Stimulated activated CD4-positive, alpha-beta T cell treated with anti-CD3 and anti-CD28 coated beads, Interleukin-2, amount 100 ng/mL, for 48 hours (primary cell): ENCODE measurements around the gene IFNE.
A peak's percentile ranks its signal among the peaks of the same experiment; 100 is the strongest.
"Not testable (repeated sequence)": the region's sequence is repeated elsewhere in the genome, so short reads cannot be mapped to it uniquely, and the experiment has no call there.

ENCODE experiments used
- DNase-seq, 2 donors: peaks; one replicate each; pipeline ENCODE4 v3.0.0-alpha.2; 2020

IFNE gene

DNA sequence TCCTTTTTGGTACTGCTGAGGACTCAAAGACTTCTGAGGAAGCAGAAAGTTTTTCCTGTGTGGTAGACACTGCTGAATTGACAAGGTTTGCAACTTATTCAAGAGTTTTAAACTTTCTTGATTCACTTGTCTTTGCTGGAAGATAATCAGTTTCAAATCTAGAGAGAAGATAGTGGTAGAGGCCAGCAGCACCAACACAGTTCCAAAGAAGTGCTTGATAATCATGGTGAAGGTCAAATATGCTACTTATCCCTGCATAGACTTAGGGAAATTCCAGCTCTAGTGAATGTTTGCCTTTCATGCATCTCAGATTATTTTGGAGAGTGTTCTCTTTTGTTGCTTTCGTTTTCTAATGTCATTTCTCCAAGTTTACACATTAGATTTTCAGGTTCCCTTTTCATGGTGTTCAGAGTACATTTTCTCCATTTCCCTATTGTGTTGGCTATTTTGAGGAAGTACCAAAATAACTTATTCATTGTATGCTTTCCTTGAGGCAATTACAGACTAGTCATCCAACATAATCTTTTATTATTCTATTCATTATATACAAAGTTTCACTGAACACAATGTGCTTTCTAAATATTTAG is 550 bp downstream of the IFNE start:
- no peak for DNase-seq

DNA sequence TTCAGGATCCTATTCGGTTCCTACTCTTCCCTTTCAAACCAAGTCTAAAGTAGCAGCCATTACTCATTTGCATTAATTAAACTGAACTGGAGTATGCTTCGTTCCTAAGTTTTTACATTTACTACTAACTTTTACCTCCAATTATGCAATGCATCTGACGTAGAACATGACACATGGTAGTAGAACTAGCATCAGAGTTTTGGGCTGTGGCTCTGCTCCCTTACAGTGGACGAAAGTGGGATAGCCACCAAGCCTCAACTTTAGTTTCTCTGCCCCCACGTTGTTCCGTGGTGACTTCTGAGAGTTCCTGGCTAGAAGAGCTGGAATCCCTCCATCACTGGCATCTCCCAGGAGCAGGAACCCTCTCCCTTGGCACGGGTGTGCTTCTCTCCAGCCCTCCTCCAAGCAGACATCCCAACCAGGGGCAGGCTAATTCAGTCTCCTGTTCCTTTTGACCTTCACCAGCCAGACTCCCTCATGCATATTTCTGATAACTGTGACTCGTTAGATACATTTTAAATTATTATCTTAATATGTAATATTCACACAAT is 2.9 kb downstream of the IFNE start:
- DNase-seq = no peak

DNA sequence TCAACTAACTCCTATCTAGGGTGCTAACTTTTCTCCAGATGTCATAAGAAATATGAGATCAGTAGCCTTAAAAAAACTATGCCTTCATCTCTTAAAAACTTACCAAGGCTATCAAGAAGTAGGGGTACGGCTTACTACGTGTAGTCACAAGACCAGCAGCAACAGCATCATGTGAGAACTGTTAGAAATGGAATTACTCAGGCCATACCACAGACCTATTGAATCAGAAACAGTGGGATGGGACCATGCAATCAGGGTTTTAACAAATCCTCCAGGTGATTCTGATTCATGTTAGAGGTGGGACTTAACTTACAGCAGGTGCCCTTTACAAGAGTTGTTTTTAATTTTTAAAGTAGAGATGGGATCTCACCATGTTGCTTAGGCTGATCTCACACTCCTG is 4.6 kb downstream of the IFNE start:
- DNase-seq = no peak

DNA sequence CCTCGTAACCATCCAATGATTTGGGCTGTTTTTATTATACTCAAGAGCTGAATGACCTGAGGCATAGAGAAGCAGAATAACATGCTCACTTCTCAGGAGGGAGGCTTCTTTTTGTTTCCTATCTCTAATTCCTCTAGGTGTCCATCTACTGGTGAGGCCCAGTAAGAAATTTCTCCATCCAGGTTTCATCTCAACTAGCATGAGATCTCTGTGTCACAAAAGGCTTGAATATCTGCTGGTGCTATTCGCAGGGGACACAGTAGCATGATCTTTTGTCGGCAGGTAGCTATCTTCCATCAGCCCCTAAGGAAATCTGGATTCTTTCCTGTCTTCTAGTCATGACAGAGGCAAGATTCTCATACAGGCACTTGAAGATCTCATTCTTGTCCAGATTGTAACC is 8.9 kb downstream of the IFNE start:
- no peak for DNase-seq

DNA sequence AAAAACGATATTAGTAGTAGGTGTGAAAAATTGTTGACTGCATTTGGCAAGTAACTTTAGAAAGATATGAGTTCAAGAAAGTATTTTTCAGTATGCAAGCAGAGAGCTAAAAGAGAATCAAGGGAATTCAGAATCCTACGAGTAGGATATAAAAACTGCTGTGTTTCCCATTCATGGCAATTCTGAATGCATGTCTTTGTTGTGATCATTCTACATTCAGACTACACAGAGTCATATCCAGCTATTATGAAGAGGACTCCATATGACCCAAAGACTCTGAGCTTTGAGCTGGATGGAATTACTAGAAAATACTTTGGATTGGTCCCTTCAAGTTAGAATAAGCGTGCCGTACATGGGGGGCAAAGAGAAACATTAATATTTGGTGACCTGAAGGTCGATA is 12.0 kb downstream of the IFNE start:
- no peak for DNase-seq

DNA sequence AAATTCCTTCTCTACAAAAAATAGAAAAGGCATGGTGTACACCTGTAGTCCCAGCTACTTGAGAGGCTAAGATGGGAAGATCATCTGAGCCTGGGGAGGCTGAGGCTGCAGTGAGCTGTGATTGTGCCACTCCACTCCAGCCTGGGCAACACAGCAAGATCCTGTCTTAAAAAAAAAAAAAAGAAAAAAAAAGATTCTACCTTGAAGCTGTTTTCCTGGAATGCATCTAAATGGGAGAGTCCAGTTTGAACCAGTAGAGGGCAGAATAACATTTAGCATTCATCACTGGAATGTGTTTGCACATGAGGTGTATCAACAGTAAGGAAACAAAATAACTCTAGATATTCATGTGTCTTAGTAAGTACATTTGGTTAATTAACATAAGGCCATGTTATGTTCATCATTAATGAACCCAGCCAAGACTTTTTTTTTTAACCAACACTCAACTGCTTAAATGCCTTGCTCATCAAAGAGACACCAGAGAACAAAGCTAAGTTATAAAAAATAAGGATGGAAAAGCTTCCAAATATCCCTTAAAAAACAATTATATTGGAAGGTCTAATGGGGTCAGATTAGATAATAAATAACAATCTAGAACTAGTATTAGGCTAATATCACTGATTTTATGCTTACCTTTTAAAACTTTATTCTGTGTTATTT is 16.1 kb downstream of the IFNE start:
- DNase-seq = peak in 1 of 2 donors; percentile 8

DNA sequence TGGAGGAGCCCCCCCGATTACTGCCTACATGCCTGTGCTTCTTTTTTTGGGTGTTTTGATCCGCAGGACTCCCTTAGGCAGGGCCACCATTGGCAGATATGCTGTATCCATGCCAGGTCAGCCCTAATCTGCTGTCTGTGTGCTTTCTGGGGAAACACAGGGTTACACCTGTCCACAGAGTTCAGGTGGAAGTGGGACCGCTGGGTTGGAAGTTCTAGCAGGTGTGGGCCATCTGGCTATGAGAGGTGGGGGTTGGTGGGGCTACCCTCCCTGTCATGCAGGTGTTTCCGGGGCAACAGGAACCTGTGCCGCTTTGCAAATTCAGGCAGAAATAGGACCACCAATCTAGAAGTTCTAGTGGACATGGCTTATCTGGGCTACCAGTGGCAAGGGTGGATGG is 17.0 kb downstream of the IFNE start:
- no peak for DNase-seq

DNA sequence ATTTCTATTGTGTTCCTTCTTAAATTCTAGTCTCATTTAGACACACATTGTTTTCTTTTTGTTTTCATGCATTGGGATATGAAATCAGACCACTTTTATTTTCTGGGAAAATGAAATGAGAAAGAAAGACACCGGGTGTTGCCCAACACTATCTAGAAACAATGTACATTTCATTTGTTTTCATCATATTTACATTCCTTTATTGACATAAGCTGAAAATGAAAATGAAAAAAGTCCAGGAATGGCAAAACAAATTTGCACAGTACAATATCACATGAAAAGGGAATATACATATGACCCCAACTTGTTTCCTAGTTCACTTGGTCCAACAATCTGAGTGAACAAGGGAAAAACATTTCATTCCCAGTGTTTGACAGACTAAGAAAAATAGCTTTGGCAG is 20.7 kb downstream of the IFNE start:
- no peak for DNase-seq

DNA sequence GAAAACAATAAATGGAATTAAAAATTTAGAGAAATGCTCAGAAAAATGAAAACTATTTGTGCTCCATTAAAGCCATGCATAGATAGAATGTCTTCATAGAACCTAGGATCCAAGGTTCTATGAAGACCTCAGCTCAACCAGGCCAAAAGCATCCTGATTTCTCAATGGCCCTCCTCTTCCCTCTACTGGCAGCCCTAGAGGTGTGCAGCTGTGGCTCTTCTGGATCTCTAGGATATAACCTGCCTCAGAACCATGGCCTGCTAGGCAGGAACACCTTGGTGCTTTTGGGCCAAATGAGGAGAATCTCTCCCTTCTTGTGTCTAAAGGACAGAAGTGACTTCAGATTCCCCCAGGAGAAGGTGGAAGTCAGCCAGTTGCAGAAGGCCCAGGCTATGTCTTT is 26.8 kb downstream of the IFNE start:
- DNase-seq = peak in 1 of 2 donors; percentile 6

DNA sequence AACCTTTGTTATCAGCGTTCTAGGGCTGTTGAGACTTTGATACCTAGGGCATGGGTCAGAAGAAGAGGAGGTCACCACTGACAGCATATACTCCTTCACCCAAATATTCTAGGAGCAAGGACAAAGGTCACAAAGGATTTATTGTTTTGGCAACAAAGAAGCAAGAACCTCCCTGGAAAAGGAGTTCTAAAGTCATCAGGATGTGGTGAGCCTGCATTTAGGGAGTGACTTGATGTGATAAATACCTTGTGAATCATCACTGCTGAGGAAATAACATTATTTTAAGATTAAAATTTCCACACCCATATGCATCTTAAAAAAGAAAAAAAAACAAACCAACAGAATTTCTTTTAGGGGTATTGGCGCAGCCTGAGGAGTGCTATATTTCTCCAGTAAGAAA is 28.0 kb downstream of the IFNE start:
- no peak for DNase-seq

DNA sequence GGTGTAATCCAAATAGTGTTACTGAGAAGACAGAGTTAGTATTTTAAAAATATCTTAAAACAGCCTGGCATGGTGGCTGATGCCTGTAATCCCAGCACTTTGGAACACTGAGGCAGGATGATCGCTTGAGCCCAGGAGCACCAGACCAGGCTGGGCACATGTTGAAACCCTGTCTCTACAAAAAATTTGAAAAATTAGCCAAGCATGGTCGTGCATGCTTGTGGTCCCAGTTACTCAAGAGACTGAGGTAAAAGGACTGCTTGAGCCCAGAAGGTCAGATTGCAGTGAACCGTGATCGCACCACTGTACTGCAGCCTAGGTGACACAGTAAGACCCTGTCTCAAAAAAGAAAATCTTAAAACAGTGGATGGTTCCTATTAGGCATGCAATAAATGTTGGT is 29.4 kb downstream of the IFNE start:
- no peak for DNase-seq

DNA sequence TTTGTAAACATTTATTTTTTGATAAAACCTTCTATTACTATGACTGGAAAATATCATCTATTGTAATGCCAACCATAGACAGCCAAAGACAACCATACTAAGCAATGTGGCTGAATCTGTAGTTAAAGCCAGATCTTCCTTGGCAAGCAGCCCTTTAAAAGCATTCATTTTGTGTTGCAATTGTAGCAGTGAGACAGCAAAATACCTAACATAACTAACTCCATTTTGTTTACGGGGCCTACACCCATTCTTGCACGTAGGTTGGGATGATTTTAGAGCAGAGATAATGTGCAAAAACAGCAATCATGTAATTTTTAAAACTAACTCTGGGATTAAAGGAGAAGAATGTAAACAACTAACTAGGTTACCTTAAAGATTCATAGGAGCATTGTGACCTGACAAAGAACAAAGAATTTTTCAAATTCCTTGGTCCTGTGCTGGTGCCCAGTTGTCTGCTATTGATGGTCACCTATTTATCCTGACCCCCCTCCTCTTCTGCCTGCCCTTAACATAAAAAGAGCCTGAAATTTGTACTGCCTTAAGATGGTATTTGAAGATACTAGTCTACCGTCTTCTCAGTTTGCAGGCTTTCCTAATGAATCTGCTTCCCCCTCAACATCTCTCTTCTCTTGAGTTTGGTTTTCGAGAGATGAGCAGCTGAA is 31.2 kb downstream of the IFNE start:
- DNase-seq = no peak

DNA sequence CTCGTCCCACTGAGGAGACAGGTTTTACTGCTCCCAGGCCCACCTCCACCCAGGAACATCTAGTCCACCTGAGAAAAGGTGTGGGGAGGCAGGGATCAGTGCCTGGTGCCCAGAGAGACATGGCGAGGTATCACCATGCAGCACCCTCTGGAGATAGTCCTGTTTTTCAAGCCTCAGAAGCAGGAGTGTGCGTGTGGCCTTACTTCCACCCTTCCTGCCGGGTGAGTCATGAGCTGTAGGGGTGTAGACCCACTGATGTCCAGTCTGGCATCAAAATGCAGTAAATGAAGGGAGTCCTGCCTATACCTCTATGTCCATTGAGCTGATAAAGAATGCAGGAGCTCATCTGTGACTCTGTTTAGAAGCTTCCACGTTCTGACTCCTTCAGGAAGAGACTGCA is 32.8 kb downstream of the IFNE start:
- DNase-seq = not testable (repeated sequence)

DNA sequence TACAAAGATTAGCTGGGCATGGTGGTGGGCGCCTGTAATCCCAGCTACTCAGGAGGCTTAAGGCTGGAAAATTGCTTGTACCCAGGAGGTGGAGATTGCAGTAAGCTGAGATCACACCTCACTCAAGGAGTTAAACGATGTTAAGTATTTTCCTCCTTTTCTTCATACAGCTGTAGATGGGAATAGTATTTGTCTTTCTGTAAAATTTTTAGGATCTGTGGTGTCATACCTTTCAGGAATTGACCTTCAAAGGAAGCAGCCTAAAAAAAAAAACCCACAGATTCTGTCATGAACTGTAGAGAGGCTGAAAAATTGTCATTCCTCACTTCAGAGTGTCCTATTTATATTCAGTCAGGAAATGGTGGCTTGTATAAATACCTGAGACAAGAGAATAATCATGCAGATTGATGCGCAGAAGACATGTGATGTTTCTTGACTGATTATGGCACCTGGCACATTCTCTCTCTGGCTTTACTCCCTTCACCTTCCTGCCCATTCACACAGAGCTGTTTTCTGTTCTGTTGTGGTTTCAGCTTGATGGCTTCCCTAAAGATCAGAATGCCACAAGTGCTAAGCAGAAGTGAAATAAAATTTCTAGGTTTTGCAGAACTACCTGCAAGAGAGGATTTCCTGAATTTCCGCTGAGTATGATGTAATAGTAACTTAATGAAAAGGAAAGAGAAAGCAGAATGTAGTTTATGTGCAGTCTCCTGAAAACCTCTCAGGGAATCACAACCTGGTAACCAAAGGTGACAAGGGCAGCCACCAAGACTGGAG is 38.1 kb downstream of the IFNE start:
- DNase-seq = no peak

DNA sequence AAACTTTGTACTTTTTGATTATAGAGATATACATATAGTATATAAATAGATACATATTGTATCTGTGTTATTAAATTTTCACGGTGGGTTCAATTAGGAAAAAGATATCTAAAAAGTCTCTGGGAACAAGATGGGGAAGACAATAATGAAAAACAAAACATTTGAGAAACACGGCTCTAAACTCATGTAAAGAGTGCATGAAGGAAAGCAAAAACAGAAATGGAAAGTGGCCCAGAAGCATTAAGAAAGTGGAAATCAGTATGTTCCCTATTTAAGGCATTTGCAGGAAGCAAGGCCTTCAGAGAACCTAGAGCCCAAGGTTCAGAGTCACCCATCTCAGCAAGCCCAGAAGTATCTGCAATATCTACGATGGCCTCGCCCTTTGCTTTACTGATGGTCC is 42.0 kb downstream of the IFNE start, which contains the start of gene IFNA1:
TSS of gene IFNA1 (plus strand) at position 301 of the 400 bp plus-strand sequence. CDS start at position 370, 69 bp downstream.
- DNase-seq = no peak

DNA sequence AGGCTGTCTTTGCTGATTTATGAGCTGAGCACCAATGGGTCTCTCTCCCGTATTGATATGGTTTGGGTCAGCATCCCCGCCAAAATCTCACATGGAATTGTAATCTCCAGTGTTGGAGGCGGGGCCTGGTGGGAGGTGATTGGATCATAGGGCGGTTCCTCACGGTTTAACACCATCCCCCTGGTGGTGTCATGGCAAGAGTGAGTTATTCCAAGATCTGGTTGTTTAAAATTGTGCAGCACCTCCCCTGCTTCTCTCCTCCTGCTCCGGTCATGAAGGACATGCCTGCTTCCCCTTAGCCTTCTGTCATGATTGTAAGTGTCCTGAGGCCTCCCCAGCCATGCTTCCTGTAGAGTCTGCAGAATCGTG is 47.1 kb downstream of the IFNE start:
- not testable (repeated sequence) for DNase-seq

DNA sequence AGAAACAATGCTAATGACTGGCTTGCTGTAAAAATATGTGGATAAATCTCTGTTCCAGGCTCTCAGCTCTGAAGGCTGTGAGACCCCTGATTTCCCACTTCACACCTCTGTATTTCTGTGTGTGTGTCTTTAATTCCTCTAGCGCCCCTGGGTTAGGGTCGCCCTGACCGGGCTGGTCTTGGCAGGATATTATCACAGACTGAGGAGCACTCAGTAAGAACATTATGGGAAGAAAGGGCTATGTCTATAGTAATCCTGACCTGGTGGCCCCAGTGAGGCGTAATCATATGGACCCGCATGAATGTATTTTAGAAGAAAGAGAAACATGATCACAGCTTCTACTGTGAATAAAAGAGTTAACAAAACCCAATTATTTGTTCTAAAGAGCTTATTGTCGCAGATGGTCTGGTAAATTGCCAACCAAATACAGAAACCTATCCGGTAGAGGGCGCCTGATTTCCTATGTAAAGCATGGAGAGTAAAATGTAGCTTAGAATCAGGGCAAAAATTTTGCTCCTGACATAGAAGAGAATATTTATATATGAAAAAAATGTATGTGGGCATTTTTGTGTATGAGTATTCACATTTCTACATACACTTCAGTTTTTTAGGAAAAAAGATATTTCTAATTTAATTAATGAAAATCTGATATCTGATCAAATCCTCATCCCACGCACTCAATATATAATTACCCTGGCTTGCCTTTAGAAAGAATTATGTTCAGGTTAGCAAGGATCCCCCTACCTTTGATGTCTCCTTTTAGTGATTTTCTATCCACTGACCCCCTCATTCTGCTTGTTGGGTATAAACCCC is 47.7 kb downstream of the IFNE start:
- DNase-seq = peak; percentile 44 to 54

DNA sequence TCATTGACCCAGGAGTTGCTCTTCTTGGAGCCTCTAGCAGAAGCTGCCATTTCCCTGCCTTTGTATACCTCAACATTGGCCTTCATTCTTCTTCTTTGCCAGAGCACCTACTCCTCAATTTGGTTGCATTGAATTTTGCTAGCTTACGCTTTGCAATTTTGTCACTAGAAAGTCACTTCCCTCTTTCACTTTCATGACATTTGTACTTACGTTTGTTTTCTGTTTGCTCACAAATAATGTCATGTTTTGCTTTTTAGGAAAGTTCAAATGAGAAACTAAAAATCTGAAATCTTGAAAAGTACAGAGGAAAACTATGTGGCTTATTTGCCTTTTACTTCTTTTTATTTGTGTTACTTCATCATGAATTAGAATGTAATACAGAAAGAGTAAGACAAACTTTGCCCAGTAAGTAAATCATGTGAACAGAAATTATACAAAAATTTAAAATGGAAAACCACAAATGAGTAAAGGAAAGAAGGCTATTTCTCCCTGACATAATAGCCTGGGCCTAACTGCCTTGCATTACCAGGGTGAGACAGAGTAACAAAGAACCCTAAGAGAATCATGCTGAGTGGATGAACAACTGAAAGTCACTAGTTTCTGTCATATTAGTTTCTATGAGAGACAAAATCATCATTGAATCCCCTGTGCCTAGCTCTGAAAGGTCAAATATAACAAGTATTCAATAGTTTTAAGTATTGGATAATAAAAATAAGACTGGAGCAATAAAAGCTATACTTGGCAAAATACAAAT is 49.3 kb downstream of the IFNE start:
- DNase-seq = no peak
